ENCODE measurements around the gene SLC29A3.

Gene SLC29A3

GRCh38 chr10:71408436-71409225 lies 89.6 kb downstream of the SLC29A3 start:
- TF ChIP-seq CTCF (IDR thresholded peaks at IDR 0.05): no peak
- no peaks in the 10 kb centered on the region for H3K36me3 ChIP-seq
- H3K4me3 ChIP-seq (ENCODE audit: low read depth in 1 of 2, low read length in 1 of 2): no peak overlapping the region
- H3K27ac ChIP-seq: no peak overlapping the region
- no peaks in the 10 kb centered on the region for H3K4me1 ChIP-seq (ENCODE audit: control insufficient read depth in 1 of 2, insufficient read depth in 1 of 2, low read depth in 1 of 2, low read length in 1 of 2)
- no peaks in the 10 kb centered on the region for H3K27me3 ChIP-seq
- H3K9me3 ChIP-seq: no peaks in the 10 kb centered on the region

GRCh38 chr10:71409516-71410104 lies 90.6 kb downstream of the SLC29A3 start:
- Histone ChIP-seq H3K4me1 (ENCODE audit: control insufficient read depth in 1 of 2, insufficient read depth in 1 of 2, low read depth in 1 of 2, low read length in 1 of 2) (no peaks in the 10 kb centered on the region), H3K9me3 (no peaks in the 10 kb centered on the region), H3K4me3 (ENCODE audit: low read depth in 1 of 2, low read length in 1 of 2) (no peak overlapping the region), H3K27ac (no peak overlapping the region), H3K36me3 (no peaks in the 10 kb centered on the region), H3K27me3 (peaks cover 6% of the 10 kb centered on the region)
- no peak for TF ChIP-seq CTCF (IDR thresholded peaks at IDR 0.05)

Data from neutrophil (primary cell).